Ammon's horn (tissue), 1 donor: ENCODE measurements around the gene PRKCE.

Source experiments
- DNase-seq: peaks from one replicate; pipeline ENCODE4 v3.0.0-alpha.2; 2016; ENCODE audit warnings: low spot score

The PRKCE gene

GRCh38 chr2:46118656-46119371 lies 467.3 kb downstream of the PRKCE start:
- no peak for DNase-seq

DNA sequence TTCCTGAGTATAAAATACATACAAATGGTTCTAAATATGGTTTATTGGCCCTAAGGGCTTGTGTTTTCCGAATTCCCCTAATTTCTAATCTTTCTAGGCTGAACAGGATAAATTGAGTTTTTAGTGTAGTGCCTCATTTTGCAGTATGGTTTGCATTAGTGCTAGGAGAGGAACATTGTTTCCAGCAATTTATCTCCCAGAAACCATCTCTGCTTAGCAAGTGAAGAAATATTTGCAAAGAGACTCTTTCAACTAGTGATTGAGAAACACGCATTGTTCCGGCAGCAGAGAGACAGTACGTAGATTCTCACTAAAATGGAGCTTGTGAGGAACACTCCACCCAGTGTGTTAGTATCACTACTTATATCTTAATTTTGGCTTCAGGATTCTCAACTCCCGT lies 468.0 kb downstream of the PRKCE start:
- DNase-seq, result no peak

DNA sequence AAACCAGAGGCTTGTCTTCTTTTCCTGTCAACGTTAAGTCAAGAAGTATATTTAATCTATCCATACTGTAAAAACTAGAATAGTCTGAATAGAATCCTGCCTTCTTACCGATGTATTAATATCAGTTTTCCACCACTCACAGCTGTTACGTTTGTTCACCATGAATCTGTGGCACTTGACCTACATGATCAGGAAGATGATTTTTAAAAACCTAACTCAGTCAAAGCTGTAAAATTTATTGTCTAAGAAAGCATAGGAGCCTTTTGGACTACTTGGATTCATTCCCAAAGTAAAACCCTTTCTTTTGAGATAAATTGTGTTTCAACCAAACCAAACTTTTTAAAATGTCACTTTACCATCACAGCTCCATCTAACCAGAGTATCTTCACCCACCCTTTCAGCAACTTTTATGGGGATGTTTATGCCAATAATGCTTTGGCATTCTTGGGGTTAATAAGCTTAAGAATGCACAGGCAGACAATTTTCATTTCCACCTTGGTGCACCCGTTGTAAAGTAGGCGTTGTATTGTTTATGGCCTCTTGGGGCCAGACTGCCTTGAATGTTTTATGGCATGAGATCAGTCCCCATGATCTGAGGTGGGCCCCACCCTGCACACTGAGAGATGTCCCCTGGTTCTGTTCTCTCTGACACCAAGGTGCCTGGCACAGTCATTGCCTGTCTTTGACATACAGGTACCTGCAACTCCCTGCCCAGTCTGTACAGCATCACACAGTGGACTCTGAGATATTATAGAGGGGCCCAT lies 469.5 kb downstream of the PRKCE start:
- no peak for DNase-seq

GRCh38 chr2:46122318-46122976 lies 471.0 kb downstream of the PRKCE start:
- DNase-seq, result no peak

DNA sequence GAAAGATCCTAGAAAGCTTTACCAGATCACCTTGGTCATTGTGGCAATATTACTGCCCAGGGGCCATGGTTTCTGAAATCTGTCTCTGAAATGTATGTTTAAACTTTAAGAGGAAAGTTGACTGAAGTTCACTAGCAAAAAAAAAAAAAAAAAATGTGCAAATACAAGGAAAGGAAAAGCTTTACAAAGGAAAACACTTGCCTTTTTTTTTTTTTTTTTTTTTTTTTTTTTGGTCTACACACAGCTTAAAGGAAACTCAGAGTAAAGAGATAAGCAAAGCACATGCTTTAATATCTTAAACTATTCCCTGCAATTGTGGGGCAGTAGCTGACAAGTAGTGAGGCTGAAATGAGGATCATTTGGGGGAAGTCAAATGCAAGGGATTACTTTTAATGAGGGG lies 471.5 kb downstream of the PRKCE start:
- no peak for DNase-seq

- DNase-seq, result no peak
These were observed 474.3 kb downstream of the PRKCE start for GRCh38 chr2:46125798-46126197.

DNA sequence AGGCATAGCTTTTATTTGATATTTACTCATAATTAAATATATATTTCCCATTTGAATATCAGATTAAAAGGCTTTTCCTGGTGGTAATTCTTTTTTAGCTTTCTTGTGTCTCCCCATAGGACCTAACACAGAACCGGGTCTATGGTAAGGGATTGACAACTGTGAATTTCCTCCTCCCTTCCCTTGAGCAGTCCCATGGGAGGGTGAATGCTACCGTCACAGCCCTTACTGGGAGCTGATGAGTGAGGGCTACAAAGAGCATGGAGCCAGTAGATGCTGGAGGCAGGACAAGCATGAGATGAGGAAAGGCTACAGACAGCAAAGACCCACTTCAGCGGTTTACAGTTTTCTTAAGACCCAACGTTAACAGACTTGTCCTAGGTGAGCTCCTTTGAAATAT lies 475.1 kb downstream of the PRKCE start:
- no peak for DNase-seq

GRCh38 chr2:46127176-46127575 lies 475.7 kb downstream of the PRKCE start:
- DNase-seq, result no peak

GRCh38 chr2:46130511-46130910 lies 479.0 kb downstream of the PRKCE start:
- no peak for DNase-seq

DNA sequence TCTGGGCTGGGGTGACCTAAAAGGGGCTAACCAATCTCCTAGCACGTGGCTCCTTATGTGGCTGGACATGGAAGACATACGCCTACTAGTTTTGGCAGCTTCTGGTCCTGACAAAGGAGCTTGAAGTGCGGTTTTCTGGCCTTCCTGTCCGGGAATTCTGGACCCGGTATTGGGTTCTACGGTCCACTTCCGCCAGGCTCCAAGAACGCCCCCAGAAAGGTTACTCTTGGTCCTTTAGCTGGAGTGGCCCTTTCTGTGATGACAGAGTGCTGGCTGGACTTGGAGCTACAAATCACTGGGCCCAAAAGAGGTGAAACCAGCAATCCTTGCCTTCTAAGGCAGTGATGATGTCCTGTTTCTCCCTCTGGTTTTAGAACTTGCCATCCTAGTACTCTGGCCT lies 481.5 kb downstream of the PRKCE start:
- no peak for DNase-seq

DNA sequence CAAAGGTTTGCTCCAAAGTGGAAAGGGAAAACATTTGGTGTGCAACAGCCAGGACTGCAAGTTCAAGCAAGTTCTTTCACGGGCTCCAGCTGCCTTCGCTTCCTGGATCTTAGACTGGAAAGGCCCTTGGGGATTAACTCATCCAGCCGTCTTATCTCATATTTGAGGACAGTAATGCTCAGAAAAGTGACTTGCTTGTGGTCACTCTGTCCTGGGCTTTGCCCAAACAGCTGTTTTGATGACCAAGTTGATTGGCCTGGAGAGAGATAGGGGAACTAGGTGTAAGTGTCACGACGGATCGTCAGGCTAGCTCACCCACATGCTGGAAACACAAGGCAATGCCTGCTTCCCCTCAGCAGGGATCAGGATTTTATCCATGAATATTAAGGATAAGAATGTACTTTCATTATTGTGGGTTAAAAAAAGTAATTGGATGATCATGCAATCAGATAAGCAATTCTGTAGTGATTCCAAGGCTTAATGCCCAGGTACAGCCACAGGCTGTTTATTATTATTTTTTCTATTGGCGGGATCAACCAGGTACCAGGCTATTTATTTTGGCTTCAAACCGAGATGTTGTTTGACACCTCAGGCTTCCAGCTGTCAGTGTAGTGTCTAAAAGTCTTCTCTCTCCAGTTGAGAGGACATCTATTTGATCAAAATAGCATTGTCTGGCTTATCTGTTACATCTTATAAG lies 483.2 kb downstream of the PRKCE start:
- no peak for DNase-seq

DNA sequence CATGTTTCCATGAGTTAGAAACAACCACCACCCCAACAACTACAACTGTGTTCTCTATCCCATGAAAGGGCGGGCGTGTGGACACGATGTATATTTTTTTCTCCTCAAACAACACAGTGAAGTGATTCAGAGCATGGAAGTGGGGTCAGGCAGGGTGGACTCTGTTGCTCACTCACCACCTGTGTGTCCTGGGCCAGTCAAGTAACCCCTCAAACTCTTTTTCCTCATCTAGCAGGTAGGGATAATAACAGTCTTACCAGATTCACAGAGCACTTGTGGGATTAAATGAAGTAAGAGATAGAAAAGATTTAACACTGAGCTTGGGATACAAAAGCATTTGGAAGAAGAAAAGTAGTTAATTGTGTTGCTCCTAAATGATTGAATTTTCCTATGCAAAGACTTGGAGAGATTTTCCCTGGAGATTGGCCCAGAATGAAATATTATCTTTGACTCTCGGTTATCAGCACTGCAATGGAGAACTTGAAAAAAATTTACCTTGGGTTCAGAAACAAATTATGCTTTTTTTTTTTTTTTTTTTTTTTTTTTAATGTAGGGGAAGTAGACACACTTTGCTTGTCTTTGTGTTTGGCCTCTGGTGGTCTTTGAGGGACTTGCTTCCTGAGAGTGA lies 483.9 kb downstream of the PRKCE start:
- no peak for DNase-seq

- DNase-seq, result no peak
These were observed 484.5 kb downstream of the PRKCE start for GRCh38 chr2:46135958-46136357.

DNA sequence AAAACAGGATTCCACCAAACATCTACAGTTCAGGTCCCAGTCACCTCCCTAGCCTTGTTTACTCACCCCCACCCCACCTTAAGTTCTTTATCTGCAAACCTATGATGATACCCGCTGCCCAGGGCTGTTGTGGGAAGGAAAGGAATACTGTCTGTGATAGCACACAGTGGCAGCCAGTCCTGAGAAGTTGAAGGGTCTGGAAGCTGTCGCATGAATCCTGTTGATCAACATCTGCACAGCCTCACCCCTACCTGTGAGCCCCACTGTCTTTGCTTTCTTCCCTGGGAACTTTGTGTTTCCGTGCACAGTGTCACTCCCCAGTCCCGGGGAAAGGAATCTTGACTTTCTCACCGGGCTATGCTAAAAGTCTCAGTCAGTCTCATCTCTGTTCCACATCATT lies 485.0 kb downstream of the PRKCE start:
- DNase-seq, result no peak

GRCh38 chr2:46136953-46137352 lies 485.5 kb downstream of the PRKCE start:
- DNase-seq, result no peak

- DNase-seq, result peak; percentile 22
These were observed 491.3 kb downstream of the PRKCE start for GRCh38 chr2:46142546-46143428.

- DNase-seq, result no peak
These were observed 492.1 kb downstream of the PRKCE start for GRCh38 chr2:46143429-46144132.

GRCh38 chr2:46144133-46144800 lies 492.8 kb downstream of the PRKCE start:
- no peak for DNase-seq

- DNase-seq, result no peak
These were observed 493.5 kb downstream of the PRKCE start for GRCh38 chr2:46145017-46145416.

- DNase-seq, result no peak
These were observed 494.4 kb downstream of the PRKCE start for GRCh38 chr2:46145840-46146239.
